ENCODE data around the gene CRYZL1.

GRCh38 chr21:33544451-33545195 is 96.9 kb downstream of the CRYZL1 start:
- no peak for TF ChIP-seq CTCF (optimal IDR thresholded peaks at IDR 0.05 in 1 of 3, IDR thresholded peaks at IDR 0.05 in 1 of 3, conservative IDR thresholded peaks at IDR 0.05 in 1 of 3; ENCODE audit: extremely low read depth in 1 of 3, insufficient read depth in 2 of 3, low read length in 3 of 3)
- TF ChIP-seq EZH2 (IDR thresholded peaks at IDR 0.05; ENCODE audit: low read length), result no peak
